HEK293 (cell line): Measurements from ENCODE around the gene PRUNE2.

Experiments used
- CTCF ChIA-PET: fragments of 350-600 bp; formaldehyde crosslinking; extraction: SDS; loops from one replicate; lab custom pipeline; 2021; ENCODE audit warnings: antibody characterized with exemption; lab: Yijun Ruan, JAX
- POLR2A ChIA-PET: fragments of 300-600 bp; formaldehyde crosslinking; extraction: SDS; loops from one replicate; lab custom pipeline; 2020; ENCODE audit warnings: antibody characterized with exemption, inconsistent platforms; lab: Yijun Ruan, JAX
- H3K27ac ChIP-seq: fragments of 200-500 bp; sonication (Bioruptor generic); 2 replicates; pipeline ENCODE4 v1.5.1; 2014; ENCODE audit warnings: low read depth, low read length, control low read depth, inconsistent platforms; ENCODE audit errors: extremely low read depth
- H3K36me3 ChIP-seq, 2 experiments: fragments of 200-500 bp in 1 of 2; sonication (Bioruptor generic) in 1 of 2; 1 replicate in 1 of 2; 2 replicates in 1 of 2; pipeline ENCODE4 v1.5.1; 2014 to 2017; ENCODE audit warnings: inconsistent platforms in 2 of 2, low read length in 2 of 2; ENCODE audit not compliant: control insufficient read depth in 2 of 2, insufficient read depth in 1 of 2
- H3K4me1 ChIP-seq: fragments of 200-500 bp; sonication (Bioruptor generic); 2 replicates; pipeline ENCODE4 v1.5.1; 2014; ENCODE audit warnings: mild to moderate bottlenecking, low read length, inconsistent platforms; ENCODE audit not compliant: control insufficient read depth, insufficient read depth
- H3K4me3 ChIP-seq: 2 replicates; pipeline ENCODE4 v1.5.1; 2011; ENCODE audit warnings: low read depth, mild to moderate bottlenecking, control low read depth, low read length, moderate library complexity
- H3K9me3 ChIP-seq: fragments of 200-500 bp; sonication (Bioruptor generic); 2 replicates; pipeline ENCODE4 v1.5.1; 2014; ENCODE audit warnings: low read depth, low read length, inconsistent platforms; ENCODE audit not compliant: control insufficient read depth, insufficient read depth
- BCL6B ChIP-seq: fragments of 450-650 bp; formaldehyde crosslinking; IDR thresholded peaks from 2 replicates; pipeline ENCODE4 v1.5.1; 2017; ENCODE audit warnings: missing biosample characterization, missing genetic modification characterization
- ELK4 ChIP-seq: IDR thresholded peaks from 2 replicates; pipeline ENCODE4 v1.6.1; 2011; ENCODE audit warnings: mild to moderate bottlenecking, low read depth, low read length, borderline replicate concordance
- MYNN ChIP-seq: fragments of 450-650 bp; formaldehyde crosslinking; IDR thresholded peaks from 2 replicates; pipeline ENCODE4 v1.5.1; 2016; ENCODE audit warnings: missing biosample characterization, missing genetic modification characterization, borderline replicate concordance
- PATZ1 ChIP-seq: fragments of 450-650 bp; formaldehyde crosslinking; IDR thresholded peaks from 2 replicates; pipeline ENCODE4 v1.5.1; 2016; ENCODE audit warnings: missing biosample characterization, missing genetic modification characterization
- SP7 ChIP-seq: fragments of 450-650 bp; formaldehyde crosslinking; IDR thresholded peaks from 2 replicates; pipeline ENCODE4 v1.5.1; 2016; ENCODE audit warnings: missing biosample characterization, missing genetic modification characterization
- YY1 ChIP-seq: fragments of 450-650 bp; formaldehyde crosslinking; IDR thresholded peaks from 2 replicates; pipeline ENCODE4 v1.5.1; 2018; ENCODE audit warnings: missing biosample characterization, missing genetic modification characterization
- ZBTB26 ChIP-seq: fragments of 450-650 bp; formaldehyde crosslinking; optimal IDR thresholded peaks from 2 replicates; pipeline ENCODE3; 2016; ENCODE audit warnings: missing biosample characterization, mild to moderate bottlenecking, missing genetic modification characterization
- ZBTB8A ChIP-seq: fragments of 450-650 bp; formaldehyde crosslinking; IDR thresholded peaks from 2 replicates; pipeline ENCODE4 v1.5.1; 2016; ENCODE audit warnings: missing biosample characterization, missing genetic modification characterization
- ZFP69B ChIP-seq: fragments of 450-650 bp; formaldehyde crosslinking; IDR thresholded peaks from 2 replicates; pipeline ENCODE4 v1.5.1; 2016; ENCODE audit warnings: missing biosample characterization, missing genetic modification characterization
- ZNF148 ChIP-seq: fragments of 450-650 bp; formaldehyde crosslinking; IDR thresholded peaks from 2 replicates; pipeline ENCODE4 v1.5.0; 2017; ENCODE audit warnings: missing biosample characterization, missing genetic modification characterization, borderline replicate concordance
- ZNF354C ChIP-seq: fragments of 450-650 bp; formaldehyde crosslinking; IDR thresholded peaks from 2 replicates; pipeline ENCODE4 v1.5.1; 2016; ENCODE audit warnings: missing biosample characterization, missing genetic modification characterization, low read depth, borderline replicate concordance
- ZNF362 ChIP-seq: fragments of 450-650 bp; formaldehyde crosslinking; IDR thresholded peaks from 2 replicates; pipeline ENCODE4 v1.5.1; 2016; ENCODE audit warnings: missing biosample characterization, missing genetic modification characterization
- ZNF423 ChIP-seq: fragments of 450-650 bp; formaldehyde crosslinking; IDR thresholded peaks from 2 replicates; pipeline ENCODE4 v1.5.1; 2016; ENCODE audit warnings: missing biosample characterization, missing genetic modification characterization
- ZNF514 ChIP-seq: fragments of 450-650 bp; formaldehyde crosslinking; IDR thresholded peaks from 2 replicates; pipeline ENCODE4 v1.5.1; 2016; ENCODE audit warnings: missing biosample characterization, missing genetic modification characterization
- ZNF555 ChIP-seq: fragments of 450-650 bp; formaldehyde crosslinking; conservative IDR thresholded peaks from 2 replicates; pipeline ENCODE4 v1.5.1; 2017; ENCODE audit warnings: missing biosample characterization, mild to moderate bottlenecking, missing genetic modification characterization, inconsistent platforms
- ZNF558 ChIP-seq: fragments of 450-650 bp; formaldehyde crosslinking; IDR thresholded peaks from 2 replicates; pipeline ENCODE4 v1.5.1; 2016; ENCODE audit warnings: missing biosample characterization, missing genetic modification characterization
- ZNF610 ChIP-seq: fragments of 450-650 bp; formaldehyde crosslinking; IDR thresholded peaks from 2 replicates; pipeline ENCODE4 v1.5.1; 2016; ENCODE audit warnings: missing biosample characterization, missing genetic modification characterization, borderline replicate concordance
- ZNF639 ChIP-seq: fragments of 450-650 bp; formaldehyde crosslinking; IDR thresholded peaks from 2 replicates; pipeline ENCODE4 v1.5.1; 2016; ENCODE audit warnings: missing biosample characterization, missing genetic modification characterization
- ZNF791 ChIP-seq: fragments of 450-650 bp; formaldehyde crosslinking; IDR thresholded peaks from 2 replicates; pipeline ENCODE4 v1.5.1; 2016; ENCODE audit warnings: missing biosample characterization, missing genetic modification characterization

PRUNE2 gene

GRCh38 chr9:76846297-76846696, 59.6 kb downstream of the PRUNE2 start:
- Histone ChIP-seq H3K27ac (no peak overlapping the region), H3K4me3 (no peak overlapping the region), H3K36me3 (no peaks in the 10 kb centered on the region), H3K9me3 (no peaks in the 10 kb centered on the region), H3K4me1 (no peaks in the 10 kb centered on the region)
- CTCF ChIA-PET: interaction anchor here (0.6 kb wide), 1 partner anchor 692 kb away, joined by 3 read pairs; no protein-coding TSS in a partner anchor
- TF ChIP-seq BCL6B (tag by site-specific recombination): no peak
- TF ChIP-seq PATZ1 (tag by site-specific recombination): no peak
- TF ChIP-seq SP7 (tag by site-specific recombination): no peak
- TF ChIP-seq ZBTB26: no peak
- TF ChIP-seq YY1 (tag by site-specific recombination): no peak
- no peak for TF ChIP-seq ELK4
- TF ChIP-seq MYNN: no peak
- TF ChIP-seq ZNF354C: no peak
- POLR2A ChIA-PET: no interaction called here

- Histone ChIP-seq H3K4me1 (no peaks in the 10 kb centered on the region), H3K4me3 (no peak overlapping the region), H3K9me3 (no peaks in the 10 kb centered on the region), H3K36me3 (no peaks in the 10 kb centered on the region), H3K27ac (no peak overlapping the region)
- ChIA-PET CTCF (interaction anchor here (0.5 kb wide), 1 partner anchor 159 kb away, joined by 3 read pairs; no protein-coding TSS in a partner anchor), POLR2A (no interaction called here)
- TF ChIP-seq ZNF148 (tag by site-specific recombination): no peak
- no peak for TF ChIP-seq ZNF555 (tag by site-specific recombination)
- no peak for TF ChIP-seq ZNF610 (tag by site-specific recombination)
- no peak for TF ChIP-seq ZNF791 (tag by site-specific recombination)
- no peak for TF ChIP-seq ZNF423 (tag by site-specific recombination)
- no peak for TF ChIP-seq ZBTB26
- TF ChIP-seq ZBTB8A: no peak
- no peak for TF ChIP-seq ZNF514
- TF ChIP-seq ZNF362 (tag by site-specific recombination): no peak
- no peak for TF ChIP-seq PATZ1 (tag by site-specific recombination)
- no peak for TF ChIP-seq ZNF639 (tag by site-specific recombination)
- no peak for TF ChIP-seq ZFP69B (tag by site-specific recombination)
- no peak for TF ChIP-seq ZNF558 (tag by site-specific recombination)
Observed at GRCh38 chr9:76845254-76845653, 60.7 kb downstream of the PRUNE2 start.
